HG03039 (cell line): ENCODE data around the gene GPR132.
"Not testable (repeated sequence)": the region's sequence is repeated elsewhere in the genome, so short reads cannot be mapped to it uniquely, and the experiment has no call there.

ENCODE experiments used
- ATAC-seq: cut with Tn5 transposase; IDR thresholded peaks from one replicate; pipeline ENCODE4 v1.9.1; 2021; ENCODE audit warnings: mild to moderate bottlenecking, moderate library complexity; ENCODE audit not compliant: unreplicated experiment

GPR132 gene

GRCh38 chr14:105045710-105046326, 19.4 kb downstream of the GPR132 start:
- ATAC-seq, result peak; percentile 70

- no peak for ATAC-seq
Observed at GRCh38 chr14:105043641-105044040, 21.6 kb downstream of the GPR132 start.

- ATAC-seq, result no peak
Observed at GRCh38 chr14:105042813-105043212, 22.4 kb downstream of the GPR132 start.

- ATAC-seq, result no peak
Observed at GRCh38 chr14:105041841-105042765, 23.1 kb downstream of the GPR132 start.

- ATAC-seq, result no peak
Observed at GRCh38 chr14:105039458-105040205, 25.6 kb downstream of the GPR132 start.

- ATAC-seq, result not testable (repeated sequence)
Observed at GRCh38 chr14:105035616-105036015, 29.6 kb downstream of the GPR132 start.

GRCh38 chr14:105034315-105035039, 30.8 kb downstream of the GPR132 start:
- no peak for ATAC-seq

GRCh38 chr14:105033412-105033900, 31.8 kb downstream of the GPR132 start:
- not testable (repeated sequence) for ATAC-seq

GRCh38 chr14:105032451-105032901, 32.8 kb downstream of the GPR132 start:
- not testable (repeated sequence) for ATAC-seq

- no peak for ATAC-seq
Observed at GRCh38 chr14:105030836-105031396, 34.3 kb downstream of the GPR132 start.

- no peak for ATAC-seq
Observed at GRCh38 chr14:105030194-105030593, 35.0 kb downstream of the GPR132 start.

- ATAC-seq, result no peak
Observed at GRCh38 chr14:105029402-105029801, 35.8 kb downstream of the GPR132 start.

- ATAC-seq, result no peak
Observed at GRCh38 chr14:105028251-105028927, 36.8 kb downstream of the GPR132 start.

GRCh38 chr14:105027718-105028117, 37.5 kb downstream of the GPR132 start:
- ATAC-seq, result not testable (repeated sequence)

- ATAC-seq, result no peak
Observed at GRCh38 chr14:105026802-105027563, 38.2 kb downstream of the GPR132 start.

GRCh38 chr14:105026033-105026785, 39.0 kb downstream of the GPR132 start:
- no peak for ATAC-seq

- ATAC-seq, result no peak
Observed at GRCh38 chr14:105025429-105025828, 39.8 kb downstream of the GPR132 start.
